ENCODE data around the gene LRMDA.

Gene LRMDA

GRCh38 chr10:75679536-75679935, 248.1 kb downstream of the LRMDA start:
- TF ChIP-seq CTCF (IDR thresholded peaks at IDR 0.05; ENCODE audit: low read depth, low read length, missing control alignments): no peak
- DNase-seq (ENCODE audit: low read depth): no peak
- H3K4me3 ChIP-seq (ENCODE audit: low read depth, low read length): no peak overlapping the region

GRCh38 chr10:75681334-75681733, 249.9 kb downstream of the LRMDA start:
- DNase-seq (ENCODE audit: low read depth): no peak
- H3K4me3 ChIP-seq (ENCODE audit: low read depth, low read length): no peak overlapping the region
- no peak for TF ChIP-seq CTCF (IDR thresholded peaks at IDR 0.05; ENCODE audit: low read depth, low read length, missing control alignments)

- no peak for TF ChIP-seq CTCF (IDR thresholded peaks at IDR 0.05; ENCODE audit: low read depth, low read length, missing control alignments)
- no peak for DNase-seq (ENCODE audit: low read depth)
- H3K4me3 ChIP-seq (ENCODE audit: low read depth, low read length): no peak overlapping the region
Measured at GRCh38 chr10:75682649-75683557, 251.5 kb downstream of the LRMDA start.

GRCh38 chr10:75685187-75685586, 253.8 kb downstream of the LRMDA start:
- no peak overlapping the region for H3K4me3 ChIP-seq (ENCODE audit: low read depth, low read length)
- no peak for TF ChIP-seq CTCF (IDR thresholded peaks at IDR 0.05; ENCODE audit: low read depth, low read length, missing control alignments)
- DNase-seq (ENCODE audit: low read depth): no peak

- no peak for TF ChIP-seq CTCF (IDR thresholded peaks at IDR 0.05; ENCODE audit: low read depth, low read length, missing control alignments)
- no peak for DNase-seq (ENCODE audit: low read depth)
- H3K4me3 ChIP-seq (ENCODE audit: low read depth, low read length): no peak overlapping the region
Measured at GRCh38 chr10:75688506-75689300, 257.3 kb downstream of the LRMDA start.

- no peak overlapping the region for H3K4me3 ChIP-seq (ENCODE audit: low read depth, low read length)
- no peak for DNase-seq (ENCODE audit: low read depth)
- TF ChIP-seq CTCF (IDR thresholded peaks at IDR 0.05; ENCODE audit: low read depth, low read length, missing control alignments): no peak
Measured at GRCh38 chr10:75693489-75693888, 262.1 kb downstream of the LRMDA start.
